Panc1 (cell line): Measurements from ENCODE around the gene DNAJC2. TPM values are rescaled to one million over a fixed set of nuclear protein-coding genes. Genes with fewer than 3 reads are reported as not detected.
A peak's percentile ranks its signal among the peaks of the same experiment; 100 is the strongest.

Experiments used
- ATAC-seq: fragments of 200-7000 bp; cut with Tn5 transposase; 2 replicates; pipeline ENCODE4 v1.9.1; 2020; ENCODE audit warnings: mild to moderate bottlenecking, moderate library complexity
- BruUV-seq: library from RNA; stranded (reverse); fragments of 400-500 nt; replicated peaks from 2 replicates; lab custom pipeline; 2021; lab: Mats Ljungman, UMichigan
- CTCF ChIA-PET: fragments of 300-600 bp; sonication (Branson Sonifier 250); formaldehyde crosslinking; loops from one replicate; lab custom pipeline; 2022; ENCODE audit warnings: antibody characterized with exemption; lab: Charles Lee
- POLR2A ChIA-PET: fragments of 300-600 bp; sonication (Branson Sonifier 250); formaldehyde crosslinking; loops from one replicate; lab custom pipeline; 2022; ENCODE audit warnings: antibody characterized with exemption; lab: Charles Lee
- DNase-seq: peaks from one replicate; pipeline ENCODE4 v3.0.0-alpha.2; 2010; ENCODE audit warnings: low read depth, low spot score
- H3K27ac ChIP-seq: 2 replicates; pipeline ENCODE4 v1.5.1; 2011; ENCODE audit warnings: mild to moderate bottlenecking, low read length, inconsistent platforms
- H3K27me3 ChIP-seq: fragments of 200-500 bp; sonication (Bioruptor generic); 2 replicates; pipeline ENCODE4 v1.6.0; 2014; ENCODE audit warnings: low read length, inconsistent platforms; ENCODE audit not compliant: control insufficient read depth, insufficient read depth
- H3K36me3 ChIP-seq: fragments of 200-500 bp; sonication (Bioruptor generic); 2 replicates; pipeline ENCODE4 v1.5.1; 2014; ENCODE audit warnings: inconsistent platforms, mild to moderate bottlenecking, low read length, moderate library complexity; ENCODE audit not compliant: control insufficient read depth, insufficient read depth
- H3K4me1 ChIP-seq: 2 replicates; pipeline ENCODE4 v1.5.1; 2011; ENCODE audit warnings: inconsistent platforms, mild to moderate bottlenecking, low read length, moderate library complexity; ENCODE audit not compliant: control insufficient read depth, insufficient read depth
- H3K4me3 ChIP-seq, 2 experiments: 2 replicates each; pipeline ENCODE4 v1.5.1; 2011 to 2012; ENCODE audit warnings: low read depth in 2 of 2, low read length in 2 of 2, mild to moderate bottlenecking in 2 of 2, inconsistent platforms in 1 of 2, moderate library complexity in 1 of 2
- H3K9me3 ChIP-seq: fragments of 200-500 bp; sonication (Bioruptor generic); 2 replicates; pipeline ENCODE4 v1.5.1; 2014; ENCODE audit warnings: low read depth, mild to moderate bottlenecking, inconsistent platforms, low read length, moderate library complexity; ENCODE audit not compliant: control insufficient read depth, insufficient read depth
- CTCF ChIP-seq: fragments of 450-650 bp; IDR thresholded peaks from 2 replicates; pipeline ENCODE4 v1.5.1; 2017; ENCODE audit warnings: mild to moderate bottlenecking
- POLR2AphosphoS5 ChIP-seq: IDR thresholded peaks from 2 replicates; pipeline ENCODE4 v1.6.1; 2012; ENCODE audit warnings: mild to moderate bottlenecking, low read depth, low read length, moderate library complexity
- REST ChIP-seq, 2 experiments: IDR thresholded peaks; 2 replicates each; pipeline ENCODE4 v1.6.1; 2011 to 2012; ENCODE audit warnings: low read depth in 2 of 2, control low read depth in 1 of 2, low read length in 1 of 2, mild to moderate bottlenecking in 1 of 2, moderate library complexity in 1 of 2; ENCODE audit not compliant: insufficient read depth in 1 of 2
- SIN3A ChIP-seq: IDR thresholded peaks from 2 replicates; pipeline ENCODE4 v1.6.1; 2012; ENCODE audit warnings: low read depth, mild to moderate bottlenecking, low read length, moderate library complexity, borderline replicate concordance; ENCODE audit not compliant: insufficient read depth
- TCF7L2 ChIP-seq: IDR thresholded peaks from 2 replicates; pipeline ENCODE4 v1.6.1; 2011; ENCODE audit warnings: mild to moderate bottlenecking, low read depth, low read length, inconsistent platforms
- in situ Hi-C: cut with HindIII; loops from 2 replicates; pipeline ENCODE4 v1.10.0; 2016; ENCODE audit warnings: low sequenced_read_pairs, low pct_unique_long_range_greater_than_20kb
- intact Hi-C: fragments of 100-400 bp; cut with micrococcal nuclease; formaldehyde crosslinking; loops from one replicate; pipeline ENCODE4 v1.10.0; 2022; ENCODE audit not compliant: unreplicated experiment
- total RNA-seq: library from RNA; stranded (reverse); gene quantifications from one replicate; pipeline ENCODE4 v1.2.1, GENCODE V29; 2021; ENCODE audit not compliant: unreplicated experiment

Gene DNAJC2
- total RNA-seq, 1 experiment from 2014 or later, result 56.1 TPM

- POLR2A ChIA-PET, result interaction anchor here (0.5 kb wide), 1 partner anchor 31 kb away, joined by 14 read pairs; no protein-coding TSS in a partner anchor
- BruUV-seq, result TSS peak; percentile 27
These were observed 7.8 kb downstream of the DNAJC2 start for GRCh38 chr7:103336761-103337160.

DNA sequence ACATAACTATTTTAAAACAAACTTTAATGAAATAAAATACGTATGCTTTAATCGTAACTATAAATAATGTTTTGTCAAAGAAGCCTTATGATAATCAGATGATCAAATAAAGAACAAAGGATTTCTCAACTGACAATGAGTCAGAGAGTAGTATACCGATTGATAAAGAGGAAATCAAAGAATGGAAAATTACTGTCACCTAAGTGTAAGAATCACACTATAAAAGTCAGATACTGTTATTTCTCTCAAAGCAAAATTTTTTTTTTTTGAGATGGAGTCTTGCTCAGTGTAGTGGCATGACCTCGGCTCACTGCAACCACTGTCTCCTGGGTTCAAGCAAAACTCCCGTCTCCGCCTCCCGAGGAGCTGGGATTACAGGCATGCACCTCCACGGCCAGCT lies 18.8 kb downstream of the DNAJC2 start:
- no peak for TF ChIP-seq TCF7L2
- no peak for TF ChIP-seq CTCF
- no peak for TF ChIP-seq SIN3A
- no peak for TF ChIP-seq REST (IDR thresholded peaks at IDR 0.05; ENCODE audit: insufficient read depth in 1 of 2, low read depth in 2 of 2, low read length in 1 of 2)
- TF ChIP-seq POLR2AphosphoS5, result no peak
- no peak for DNase-seq
- in situ Hi-C loops, result no loop called here
- H3K27ac ChIP-seq, result no peak overlapping the region
- H3K4me3 ChIP-seq, result no peak overlapping the region
- no TSS peak for BruUV-seq
- no peaks in the 10 kb centered on the region for H3K27me3 ChIP-seq
- peaks cover 45% of the 10 kb centered on the region for H3K36me3 ChIP-seq
- ChIA-PET CTCF (no interaction called here), POLR2A (no interaction called here)
- intact Hi-C loops, result no loop called here
- no peak for ATAC-seq
- no peaks in the 10 kb centered on the region for H3K9me3 ChIP-seq
- no peaks in the 10 kb centered on the region for H3K4me1 ChIP-seq

More at GRCh38 chr7:103336761-103337160, 7.8 kb downstream of the DNAJC2 start:
- TF ChIP-seq TCF7L2 (no peak), SIN3A (no peak), REST (IDR thresholded peaks at IDR 0.05; ENCODE audit: insufficient read depth in 1 of 2, low read depth in 2 of 2, low read length in 1 of 2) (no peak), POLR2AphosphoS5 (no peak), CTCF (no peak)
- intact Hi-C loops, result no loop called here
- in situ Hi-C loops, result no loop called here
- CTCF ChIA-PET, result no interaction called here
- no peak for ATAC-seq
- Histone ChIP-seq H3K9me3 (no peaks in the 10 kb centered on the region), H3K27ac (no peak overlapping the region), H3K27me3 (no peaks in the 10 kb centered on the region), H3K4me3 (no peak overlapping the region), H3K4me1 (no peaks in the 10 kb centered on the region; the same call in none of the 2 replicates), H3K36me3 (peaks cover 36% of the 10 kb centered on the region)
- DNase-seq, result no peak
